Esophagus muscularis mucosa (tissue), 4 donors: ENCODE results near the gene AAGAB. TPM values are rescaled to one million over a fixed set of nuclear protein-coding genes. Genes with fewer than 3 reads are reported as not detected.

ENCODE experiments used
- DNase-seq: peaks from one replicate; pipeline ENCODE4 v3.0.0-alpha.2; 2017; ENCODE audit errors: extremely low spot score
- H3K27ac ChIP-seq, 4 donors: fragments of 200-600 bp; sonication (generic); replicated peaks in 1 of 4; 1 replicate in 3 of 4; 2 replicates in 1 of 4; pipeline ENCODE4 v1.5.1; 2016 to 2019; ENCODE audit warnings: mild to moderate bottlenecking in 1 of 4
- H3K27me3 ChIP-seq, 4 donors: fragments of 200-600 bp; sonication (generic); one replicate each; pipeline versions ENCODE4 v1.5.1 to v1.6.0; 2016 to 2019
- H3K36me3 ChIP-seq, 4 donors: fragments of 200-600 bp; sonication (generic); one replicate each; pipeline ENCODE4 v1.5.1; 2016 to 2019
- H3K4me1 ChIP-seq, 4 donors: fragments of 200-600 bp; sonication (generic); one replicate each; pipeline ENCODE4 v1.5.1; 2016 to 2019
- H3K4me3 ChIP-seq, 4 donors: fragments of 200-600 bp; sonication (generic); 1 replicate in 2 of 4; 2 replicates in 2 of 4; pipeline ENCODE4 v1.5.1; 2016 to 2019; ENCODE audit warnings: mild to moderate bottlenecking in 4 of 4, moderate library complexity in 1 of 4
- H3K9me3 ChIP-seq, 4 donors: fragments of 200-600 bp; sonication (generic); 1 replicate in 3 of 4; 2 replicates in 1 of 4; pipeline ENCODE4 v1.5.1; 2016 to 2019
- EP300 ChIP-seq: sonication (generic); formaldehyde crosslinking; IDR thresholded peaks from one replicate; pipeline ENCODE4 v1.6.1; 2017; ENCODE audit warnings: antibody characterized with exemption
- POLR2A ChIP-seq: fragments of 450-650 bp; IDR thresholded peaks from one replicate; pipeline ENCODE4 v1.6.1; 2017; ENCODE audit warnings: antibody characterized with exemption, moderate library complexity, mild to moderate bottlenecking, low read depth
- POLR2AphosphoS5 ChIP-seq, 2 donors: sonication (generic); formaldehyde crosslinking; IDR thresholded peaks; one replicate each; pipeline ENCODE4 v1.6.1; 2017; ENCODE audit warnings: antibody characterized with exemption in 2 of 2
- WGBS: methylation state at CpG from one replicate; pipeline ENCODE4 v1.1.5; 2018; 5-methylcytosine and 5-hydroxymethylcytosine counted together
- intact Hi-C: fragments of 100-400 bp; cut with DNase I; formaldehyde crosslinking; loops from one replicate; pipeline ENCODE4 v1.15.1; 2023
- total RNA-seq, 4 donors: library from RNA; depleted of rRNA; stranded (reverse); fragments of >200 nt; gene quantifications; one replicate each; pipeline versions ENCODE4 v1.1.0 to v1.2.1, GENCODE V29; 2016
- TF ChIP-seq, protein P1 (sequence below), 3 experiments: fragments of 200-600 bp in 2 of 3; fragments of 450-650 bp in 1 of 3; sonication (generic) in 2 of 3; IDR thresholded peaks; one replicate each; pipeline ENCODE4 v1.5.1; 2017 to 2019; ENCODE audit warnings: antibody characterized with exemption in 3 of 3, mild to moderate bottlenecking in 2 of 3, moderate library complexity in 1 of 3

Gene AAGAB
- total RNA-seq, 4 donors from 2014 or later, result 21.3 to 37.8 (median 29.0) TPM

- 91% methylated on average over 10 of the region's 11 CpGs for WGBS
- peaks cover 73 to 89% (median 81%) of the 10 kb centered on the region in 4 donors for H3K4me1 ChIP-seq
- peaks cover 7 to 52% (median 35%) of the 10 kb centered on the region in 4 donors for H3K36me3 ChIP-seq
Measured at GRCh38 chr15:67190813-67191212, 63.6 kb downstream of the AAGAB start.

GRCh38 chr15:67190326-67190725 lies 64.1 kb downstream of the AAGAB start:
- Histone ChIP-seq H3K9me3 (no peaks in the 10 kb centered on the region), H3K27ac (peak overlapping the region; percentile 73 to 84 (median 78)), H3K4me3 (no peak overlapping the region), H3K4me1 (peaks cover 73 to 91% (median 86%) of the 10 kb centered on the region in 4 donors), H3K27me3 (no peaks in the 10 kb centered on the region), H3K36me3 (peaks cover 7 to 52% (median 35%) of the 10 kb centered on the region in 4 donors)
- intact Hi-C loops, result loop anchor here (5.0 kb wide), 1 partner anchor 123 kb away; the partner anchor contains the start of gene SMAD3
- 100% methylated on average over 2 of the region's 2 CpGs for WGBS
- no peak for TF ChIP-seq POLR2AphosphoS5 (IDR thresholded peaks at IDR 0.05)
- no peak for TF ChIP-seq POLR2A
- TF ChIP-seq EP300, result no peak
- TF ChIP-seq, protein P1, sequence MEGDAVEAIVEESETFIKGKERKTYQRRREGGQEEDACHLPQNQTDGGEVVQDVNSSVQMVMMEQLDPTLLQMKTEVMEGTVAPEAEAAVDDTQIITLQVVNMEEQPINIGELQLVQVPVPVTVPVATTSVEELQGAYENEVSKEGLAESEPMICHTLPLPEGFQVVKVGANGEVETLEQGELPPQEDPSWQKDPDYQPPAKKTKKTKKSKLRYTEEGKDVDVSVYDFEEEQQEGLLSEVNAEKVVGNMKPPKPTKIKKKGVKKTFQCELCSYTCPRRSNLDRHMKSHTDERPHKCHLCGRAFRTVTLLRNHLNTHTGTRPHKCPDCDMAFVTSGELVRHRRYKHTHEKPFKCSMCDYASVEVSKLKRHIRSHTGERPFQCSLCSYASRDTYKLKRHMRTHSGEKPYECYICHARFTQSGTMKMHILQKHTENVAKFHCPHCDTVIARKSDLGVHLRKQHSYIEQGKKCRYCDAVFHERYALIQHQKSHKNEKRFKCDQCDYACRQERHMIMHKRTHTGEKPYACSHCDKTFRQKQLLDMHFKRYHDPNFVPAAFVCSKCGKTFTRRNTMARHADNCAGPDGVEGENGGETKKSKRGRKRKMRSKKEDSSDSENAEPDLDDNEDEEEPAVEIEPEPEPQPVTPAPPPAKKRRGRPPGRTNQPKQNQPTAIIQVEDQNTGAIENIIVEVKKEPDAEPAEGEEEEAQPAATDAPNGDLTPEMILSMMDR (IDR thresholded peaks at IDR 0.05), result no peak
- DNase-seq, result no peak

More at GRCh38 chr15:67190813-67191212, 63.6 kb downstream of the AAGAB start:
- Histone ChIP-seq H3K27ac (peak overlapping the region; percentile 73 to 84 (median 78)), H3K4me3 (no peak overlapping the region), H3K9me3 (no peaks in the 10 kb centered on the region), H3K27me3 (no peaks in the 10 kb centered on the region)
- intact Hi-C loops, result loop anchor here (5.0 kb wide), 1 partner anchor 124 kb away; the partner anchor contains the start of gene SMAD3
- TF ChIP-seq, protein P1 (IDR thresholded peaks at IDR 0.05), result no peak
- no peak for TF ChIP-seq POLR2A
- no peak for TF ChIP-seq POLR2AphosphoS5 (IDR thresholded peaks at IDR 0.05)
- no peak for TF ChIP-seq EP300
- DNase-seq, result no peak

DNA sequence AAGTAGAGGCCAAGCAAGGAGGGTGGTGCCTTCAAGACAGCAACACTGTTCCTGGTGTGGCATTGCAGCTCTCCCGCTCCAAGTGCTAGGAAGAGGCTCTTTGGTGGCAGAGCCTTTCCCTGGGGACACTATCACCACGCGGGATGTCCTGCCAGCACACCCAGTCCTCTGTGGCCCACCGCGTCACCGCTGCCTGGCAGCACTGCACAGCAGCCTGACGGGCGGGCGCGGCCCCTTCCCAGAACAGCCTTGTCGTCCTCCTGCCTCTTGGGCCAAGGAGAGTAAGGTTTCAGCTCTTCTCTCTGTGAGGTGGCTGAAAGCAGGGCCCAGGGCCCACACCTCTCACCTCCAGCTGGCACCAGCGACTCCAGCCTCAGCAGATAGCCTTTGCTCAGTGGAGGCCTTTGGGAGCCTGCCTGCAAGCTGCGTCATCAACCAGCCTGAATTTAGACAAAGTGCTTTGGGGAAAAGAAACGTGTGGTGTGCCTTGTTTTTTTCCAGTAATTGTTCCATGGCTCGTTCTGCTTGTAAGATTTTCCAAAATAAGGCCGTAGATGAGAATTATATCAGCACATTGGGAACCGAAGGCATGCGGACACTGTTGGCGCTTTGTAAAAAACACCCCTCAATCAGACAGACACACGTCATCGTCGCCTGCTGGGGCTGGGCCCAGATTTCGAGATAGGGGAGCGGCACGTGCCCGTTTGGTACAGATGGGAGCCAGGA lies 65.0 kb downstream of the AAGAB start:
- WGBS, result 74% methylated on average over 22 of the region's 26 CpGs
- Histone ChIP-seq H3K27ac (peak overlapping the region; percentile 73 to 84 (median 78)), H3K36me3 (peaks cover 7 to 60% (median 43%) of the 10 kb centered on the region in 4 donors), H3K4me3 (no peak overlapping the region), H3K9me3 (no peaks in the 10 kb centered on the region), H3K4me1 (peaks cover 73 to 91% (median 87%) of the 10 kb centered on the region in 4 donors), H3K27me3 (no peaks in the 10 kb centered on the region)
- peak; percentile 95 for DNase-seq
- intact Hi-C loops, result loop anchor here (5.0 kb wide), 1 partner anchor 122 kb away; the partner anchor contains the start of gene SMAD3
- TF ChIP-seq EP300, result no peak
- peak; percentile 35 to 44 for TF ChIP-seq POLR2AphosphoS5 (IDR thresholded peaks at IDR 0.05)

GRCh38 chr15:67188551-67189218 lies 65.8 kb downstream of the AAGAB start:
- H3K27ac ChIP-seq, result peak overlapping the region; percentile 73 to 84 (median 78)
- H3K36me3 ChIP-seq, result peaks cover 7 to 62% (median 46%) of the 10 kb centered on the region in 4 donors
- H3K4me3 ChIP-seq, result no peak overlapping the region
- peaks cover 71 to 91% (median 87%) of the 10 kb centered on the region in 4 donors for H3K4me1 ChIP-seq
- no peak for DNase-seq
- TF ChIP-seq POLR2A (no peak), POLR2AphosphoS5 (IDR thresholded peaks at IDR 0.05) (peak in 1 of 2 donors; percentile 43)
- H3K27me3 ChIP-seq, result no peaks in the 10 kb centered on the region
- whole genome bisulfite sequencing, result 65% methylated on average over 8 of the region's 8 CpGs
- intact Hi-C loops, result no loop called here
- no peaks in the 10 kb centered on the region for H3K9me3 ChIP-seq

DNA sequence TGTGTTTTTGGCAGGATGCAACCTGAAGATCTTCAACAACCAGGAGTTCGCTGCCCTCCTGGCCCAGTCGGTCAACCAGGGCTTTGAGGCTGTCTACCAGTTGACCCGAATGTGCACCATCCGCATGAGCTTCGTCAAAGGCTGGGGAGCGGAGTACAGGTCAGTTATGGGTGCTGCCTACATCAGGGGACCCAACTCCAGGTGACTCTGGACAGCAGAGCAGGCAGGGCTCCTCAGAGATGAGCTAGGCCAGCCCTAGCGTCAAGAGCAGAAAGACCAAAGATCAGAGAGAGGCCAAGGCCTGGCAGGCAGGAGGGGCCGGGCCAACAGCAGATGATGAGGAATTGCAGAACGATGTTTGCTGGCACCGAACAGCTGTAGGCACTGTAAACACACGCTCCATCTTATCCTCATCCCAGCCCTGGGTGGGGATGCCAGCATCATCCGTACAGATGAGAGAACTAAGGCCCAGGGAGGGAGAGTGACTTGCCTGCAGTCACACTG lies 67.1 kb downstream of the AAGAB start:
- 88% methylated on average over 8 of the region's 12 CpGs for WGBS
- TF ChIP-seq POLR2AphosphoS5 (IDR thresholded peaks at IDR 0.05), result peak in 1 of 2 donors; percentile 9
- TF ChIP-seq POLR2A, result no peak
- peaks cover 7 to 59% (median 47%) of the 10 kb centered on the region in 4 donors for H3K36me3 ChIP-seq
- intact Hi-C loops, result no loop called here
- H3K27ac ChIP-seq, result peak overlapping the region; percentile 73 to 84 (median 78)
- peaks cover 64 to 84% (median 79%) of the 10 kb centered on the region in 4 donors for H3K4me1 ChIP-seq
- DNase-seq, result no peak
- no peak overlapping the region for H3K4me3 ChIP-seq
- no peaks in the 10 kb centered on the region for H3K27me3 ChIP-seq
- H3K9me3 ChIP-seq, result no peaks in the 10 kb centered on the region
